22Rv1 (cell line): ENCODE results near the gene ENTPD8.

Source experiments
- ZFX ChIP-seq: fragments of 450-650 bp; IDR thresholded peaks from 2 replicates; pipeline ENCODE4 v1.6.1; 2017; ENCODE audit warnings: antibody characterized with exemption, borderline replicate concordance
- TF ChIP-seq, protein P1 (sequence below): fragments of 450-650 bp; IDR thresholded peaks from 2 replicates; pipeline ENCODE4 v1.5.1; 2017; ENCODE audit warnings: mild to moderate bottlenecking

DNA sequence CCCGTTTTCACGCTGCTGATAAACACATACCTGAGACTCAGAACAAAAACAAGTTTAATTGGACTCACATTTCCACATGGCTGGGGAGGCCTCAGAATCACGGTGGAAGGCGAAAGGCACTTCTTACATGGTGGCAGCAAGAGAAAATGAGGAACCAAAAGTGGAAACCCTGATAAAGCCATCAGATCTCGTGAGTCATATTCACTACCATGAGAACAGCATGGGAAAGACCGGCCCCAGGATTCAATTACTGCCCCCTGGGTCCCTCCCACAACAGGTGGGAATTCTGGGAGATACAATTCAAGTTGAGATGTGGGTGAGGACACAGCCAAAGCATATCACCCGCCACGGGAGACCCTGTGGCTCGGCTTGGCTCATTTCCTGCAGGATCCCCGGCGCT is 38.4 kb downstream of the ENTPD8 start:
- TF ChIP-seq, protein P1, sequence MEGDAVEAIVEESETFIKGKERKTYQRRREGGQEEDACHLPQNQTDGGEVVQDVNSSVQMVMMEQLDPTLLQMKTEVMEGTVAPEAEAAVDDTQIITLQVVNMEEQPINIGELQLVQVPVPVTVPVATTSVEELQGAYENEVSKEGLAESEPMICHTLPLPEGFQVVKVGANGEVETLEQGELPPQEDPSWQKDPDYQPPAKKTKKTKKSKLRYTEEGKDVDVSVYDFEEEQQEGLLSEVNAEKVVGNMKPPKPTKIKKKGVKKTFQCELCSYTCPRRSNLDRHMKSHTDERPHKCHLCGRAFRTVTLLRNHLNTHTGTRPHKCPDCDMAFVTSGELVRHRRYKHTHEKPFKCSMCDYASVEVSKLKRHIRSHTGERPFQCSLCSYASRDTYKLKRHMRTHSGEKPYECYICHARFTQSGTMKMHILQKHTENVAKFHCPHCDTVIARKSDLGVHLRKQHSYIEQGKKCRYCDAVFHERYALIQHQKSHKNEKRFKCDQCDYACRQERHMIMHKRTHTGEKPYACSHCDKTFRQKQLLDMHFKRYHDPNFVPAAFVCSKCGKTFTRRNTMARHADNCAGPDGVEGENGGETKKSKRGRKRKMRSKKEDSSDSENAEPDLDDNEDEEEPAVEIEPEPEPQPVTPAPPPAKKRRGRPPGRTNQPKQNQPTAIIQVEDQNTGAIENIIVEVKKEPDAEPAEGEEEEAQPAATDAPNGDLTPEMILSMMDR = no peak
- no peak for TF ChIP-seq ZFX
